WERI-Rb-1 (cell line): ENCODE results near the gene EXOC6.

Source experiments
- DNase-seq: peaks from one replicate; pipeline ENCODE4 v3.0.0-alpha.2; 2020
- H3K27ac ChIP-seq: fragments of 250-450 bp; sonication (Bioruptor Pico); 2 replicates; pipeline ENCODE4 v1.5.1; 2020; ENCODE audit warnings: mild to moderate bottlenecking, moderate library complexity
- H3K27me3 ChIP-seq: fragments of 250-450 bp; sonication (Bioruptor Pico); 2 replicates; pipeline ENCODE4 v1.5.1; 2021; ENCODE audit warnings: mild to moderate bottlenecking, low read depth, moderate library complexity; ENCODE audit not compliant: insufficient read depth, severe bottlenecking
- H3K36me3 ChIP-seq: fragments of 250-450 bp; sonication (Bioruptor Pico); 2 replicates; pipeline ENCODE4 v1.5.1; 2020; ENCODE audit warnings: mild to moderate bottlenecking, moderate library complexity
- H3K4me3 ChIP-seq: 2 replicates; pipeline ENCODE4 v1.5.1; 2011; ENCODE audit warnings: low read depth, mild to moderate bottlenecking, control low read depth, low read length
- H3K9me3 ChIP-seq: fragments of 250-450 bp; sonication (Bioruptor Pico); 2 replicates; pipeline ENCODE4 v1.5.1; 2021; ENCODE audit warnings: mild to moderate bottlenecking, moderate library complexity; ENCODE audit not compliant: severe bottlenecking
- TF ChIP-seq, protein P1 (sequence below): IDR thresholded peaks from 2 replicates; pipeline ENCODE4 v1.5.1; 2011; ENCODE audit warnings: low read depth, mild to moderate bottlenecking, control low read depth, inconsistent platforms, low read length

EXOC6 gene

DNA sequence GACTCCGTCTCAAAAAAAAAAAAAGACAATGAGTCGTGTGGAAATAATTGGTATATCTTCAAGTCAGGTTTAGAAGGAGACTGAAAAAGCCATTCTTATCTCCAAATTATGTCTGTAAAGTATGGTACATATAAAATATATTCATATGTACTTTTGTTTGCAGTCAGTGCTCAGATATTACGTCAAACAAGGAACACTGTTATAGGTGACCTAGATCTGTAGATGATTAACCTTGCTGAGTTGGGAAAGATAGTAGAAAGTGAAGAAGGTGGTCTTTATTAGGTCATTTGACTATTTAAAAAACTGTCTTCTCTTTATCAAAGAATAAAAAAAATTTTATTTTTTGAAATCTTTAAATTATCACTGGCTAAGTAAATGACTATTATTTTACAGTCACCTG is 167.4 kb downstream of the EXOC6 start:
- no peak overlapping the region for H3K4me3 ChIP-seq
- H3K36me3 ChIP-seq, result no peaks in the 10 kb centered on the region
- H3K27ac ChIP-seq, result no peak overlapping the region
- H3K9me3 ChIP-seq, result no peaks in the 10 kb centered on the region
- TF ChIP-seq, protein P1, sequence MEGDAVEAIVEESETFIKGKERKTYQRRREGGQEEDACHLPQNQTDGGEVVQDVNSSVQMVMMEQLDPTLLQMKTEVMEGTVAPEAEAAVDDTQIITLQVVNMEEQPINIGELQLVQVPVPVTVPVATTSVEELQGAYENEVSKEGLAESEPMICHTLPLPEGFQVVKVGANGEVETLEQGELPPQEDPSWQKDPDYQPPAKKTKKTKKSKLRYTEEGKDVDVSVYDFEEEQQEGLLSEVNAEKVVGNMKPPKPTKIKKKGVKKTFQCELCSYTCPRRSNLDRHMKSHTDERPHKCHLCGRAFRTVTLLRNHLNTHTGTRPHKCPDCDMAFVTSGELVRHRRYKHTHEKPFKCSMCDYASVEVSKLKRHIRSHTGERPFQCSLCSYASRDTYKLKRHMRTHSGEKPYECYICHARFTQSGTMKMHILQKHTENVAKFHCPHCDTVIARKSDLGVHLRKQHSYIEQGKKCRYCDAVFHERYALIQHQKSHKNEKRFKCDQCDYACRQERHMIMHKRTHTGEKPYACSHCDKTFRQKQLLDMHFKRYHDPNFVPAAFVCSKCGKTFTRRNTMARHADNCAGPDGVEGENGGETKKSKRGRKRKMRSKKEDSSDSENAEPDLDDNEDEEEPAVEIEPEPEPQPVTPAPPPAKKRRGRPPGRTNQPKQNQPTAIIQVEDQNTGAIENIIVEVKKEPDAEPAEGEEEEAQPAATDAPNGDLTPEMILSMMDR, result no peak
- H3K27me3 ChIP-seq, result no peaks in the 10 kb centered on the region
- DNase-seq, result no peak

DNA sequence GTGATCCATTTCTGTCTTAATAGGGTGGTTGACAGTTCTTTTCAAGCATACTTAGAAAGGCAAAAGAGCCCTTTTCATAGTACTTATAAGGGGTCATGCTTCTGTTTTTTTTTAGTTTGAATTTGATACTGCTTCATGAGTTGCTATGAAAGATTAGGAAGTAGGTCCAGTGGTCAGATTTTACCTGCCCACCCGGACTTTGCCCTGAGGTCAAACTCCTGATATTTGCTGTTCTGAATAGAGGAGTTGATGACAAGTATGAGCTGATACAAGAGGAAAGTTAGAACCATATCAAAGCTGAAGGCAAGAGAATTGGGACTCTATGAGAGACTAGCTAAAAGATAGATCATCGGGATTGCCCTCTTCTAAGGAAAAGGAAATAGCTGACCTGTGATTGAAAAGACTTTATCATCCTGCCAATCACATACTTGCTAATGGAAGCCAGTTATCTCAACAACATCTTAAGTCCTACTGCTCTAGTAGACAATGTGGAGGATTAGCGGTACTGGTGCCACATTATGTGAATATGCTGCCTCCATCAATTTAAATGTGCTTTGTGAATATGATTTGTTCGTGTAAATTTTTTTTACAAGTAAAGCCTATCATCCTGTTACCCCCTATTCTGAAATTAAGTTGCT is 174.8 kb downstream of the EXOC6 start:
- no peak for DNase-seq
- TF ChIP-seq, protein P1, result no peak

DNA sequence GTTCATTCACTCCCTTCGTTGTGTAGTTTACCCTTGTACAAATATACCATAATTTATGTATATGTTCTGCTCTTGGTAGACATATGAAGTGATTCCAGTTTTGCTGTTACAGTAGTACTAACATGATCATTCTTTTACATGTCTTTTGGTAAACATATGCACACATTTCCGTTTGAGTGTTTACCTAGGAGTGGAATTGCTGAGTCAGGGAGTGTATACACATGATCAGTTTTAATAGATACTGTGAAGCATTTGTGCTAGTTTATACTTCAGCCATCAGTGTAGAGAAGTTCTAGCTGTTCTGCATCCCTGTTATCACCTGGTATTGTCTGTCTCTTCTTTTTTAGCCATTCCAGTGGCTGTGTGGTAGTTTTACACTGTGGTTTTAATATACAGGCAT is 177.8 kb downstream of the EXOC6 start:
- Histone ChIP-seq H3K36me3 (no peaks in the 10 kb centered on the region), H3K9me3 (no peaks in the 10 kb centered on the region), H3K4me3 (no peak overlapping the region), H3K27me3 (no peaks in the 10 kb centered on the region), H3K27ac (no peak overlapping the region)
- TF ChIP-seq, protein P1, result no peak
- DNase-seq, result no peak

More for the DNA sequence above, 174.8 kb downstream of the EXOC6 start:
- no peaks in the 10 kb centered on the region for H3K36me3 ChIP-seq
- no peaks in the 10 kb centered on the region for H3K27me3 ChIP-seq
- H3K27ac ChIP-seq, result no peak overlapping the region
- no peaks in the 10 kb centered on the region for H3K9me3 ChIP-seq
- no peak overlapping the region for H3K4me3 ChIP-seq

DNA sequence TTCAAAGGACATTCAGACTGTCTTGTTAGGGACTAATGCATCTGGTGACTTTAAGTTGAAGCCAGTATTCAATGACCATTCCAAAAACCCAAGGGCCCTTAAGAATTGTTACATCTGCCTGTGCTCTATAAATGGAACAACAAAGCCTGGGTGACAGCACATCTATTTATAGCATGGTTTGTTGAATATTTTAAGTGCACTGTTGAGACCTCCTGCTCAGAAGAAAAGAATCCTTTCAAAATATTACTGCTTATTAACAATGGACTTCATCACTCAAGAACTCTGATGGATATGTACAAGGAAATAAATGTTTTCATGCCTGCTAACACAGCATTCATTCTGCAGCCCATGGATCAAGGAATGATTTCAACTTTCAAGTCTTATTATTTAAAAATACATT is 179.2 kb downstream of the EXOC6 start:
- TF ChIP-seq, protein P1, result no peak
- no peak for DNase-seq

DNA sequence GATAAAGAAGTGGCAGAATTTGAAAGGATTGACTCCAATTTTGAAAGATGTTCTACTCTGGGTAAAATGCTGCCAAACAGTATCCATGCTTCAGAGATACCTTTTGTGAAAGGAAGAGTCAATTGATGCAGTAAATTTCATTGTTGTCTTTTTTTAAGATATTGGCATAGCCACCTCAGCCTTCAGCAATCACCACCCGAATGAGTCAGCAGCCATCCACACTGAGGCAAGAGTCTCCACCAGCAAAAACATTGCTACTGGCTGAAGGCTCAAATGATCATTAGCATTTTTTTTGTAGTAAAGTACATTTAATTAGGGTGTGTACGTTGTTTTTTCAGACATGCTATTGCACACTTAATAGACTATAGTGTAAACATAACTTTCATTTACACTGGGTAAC is 180.6 kb downstream of the EXOC6 start:
- DNase-seq, result no peak
- H3K36me3 ChIP-seq, result no peaks in the 10 kb centered on the region
- no peaks in the 10 kb centered on the region for H3K27me3 ChIP-seq
- no peak overlapping the region for H3K4me3 ChIP-seq
- TF ChIP-seq, protein P1, result no peak
- H3K9me3 ChIP-seq, result no peaks in the 10 kb centered on the region
- no peak overlapping the region for H3K27ac ChIP-seq

More for the DNA sequence above, 179.2 kb downstream of the EXOC6 start:
- H3K9me3 ChIP-seq, result no peaks in the 10 kb centered on the region
- H3K27ac ChIP-seq, result no peak overlapping the region
- no peaks in the 10 kb centered on the region for H3K27me3 ChIP-seq
- no peak overlapping the region for H3K4me3 ChIP-seq
- H3K36me3 ChIP-seq, result no peaks in the 10 kb centered on the region

DNA sequence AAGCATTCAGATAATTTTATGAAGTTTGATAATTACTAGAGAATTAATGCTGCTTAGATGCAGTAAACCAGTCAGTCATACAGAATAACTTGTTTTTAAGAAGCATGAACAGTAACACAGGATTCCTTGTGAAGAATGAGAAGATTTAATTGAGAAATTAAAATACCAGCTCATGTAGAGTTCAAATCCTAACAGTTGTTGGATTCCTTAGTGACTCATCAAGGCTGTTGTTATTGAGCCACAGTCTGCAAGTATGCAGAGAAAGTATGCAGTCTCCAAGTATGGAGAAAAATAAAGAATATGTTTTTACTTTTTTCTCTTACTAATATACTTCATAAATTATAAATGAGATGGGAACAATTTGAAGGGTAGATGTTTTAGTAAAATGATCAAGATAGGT is 182.1 kb downstream of the EXOC6 start:
- TF ChIP-seq, protein P1, result no peak
- H3K36me3 ChIP-seq, result no peaks in the 10 kb centered on the region
- H3K27me3 ChIP-seq, result no peaks in the 10 kb centered on the region
- no peak overlapping the region for H3K27ac ChIP-seq
- no peak overlapping the region for H3K4me3 ChIP-seq
- no peaks in the 10 kb centered on the region for H3K9me3 ChIP-seq
- no peak for DNase-seq
